ENCODE results near the gene EHBP1.
"Not testable (repeated sequence)": the region's sequence is repeated elsewhere in the genome, so short reads cannot be mapped to it uniquely, and the experiment has no call there.

EHBP1 gene

GRCh38 chr2:62968168-62968567 is 262.7 kb downstream of the EHBP1 start:
- FAIRE-seq: no peak

GRCh38 chr2:62968668-62969067 is 263.2 kb downstream of the EHBP1 start:
- no peak for FAIRE-seq

- no peak for FAIRE-seq
Measured at GRCh38 chr2:62971936-62972335, 266.4 kb downstream of the EHBP1 start.

GRCh38 chr2:62972601-62973000 is 267.1 kb downstream of the EHBP1 start:
- FAIRE-seq: no peak

- no peak for FAIRE-seq
Measured at GRCh38 chr2:62974999-62975398, 269.5 kb downstream of the EHBP1 start.

- no peak for FAIRE-seq
Measured at GRCh38 chr2:62991605-62992004, 286.1 kb downstream of the EHBP1 start.

GRCh38 chr2:62992561-62992960 is 287.0 kb downstream of the EHBP1 start:
- FAIRE-seq: no peak

GRCh38 chr2:62994206-62994605 is 288.7 kb downstream of the EHBP1 start:
- no peak for FAIRE-seq

GRCh38 chr2:62996534-62997186 is 291.1 kb downstream of the EHBP1 start:
- FAIRE-seq: no peak

GRCh38 chr2:62998949-62999348 is 293.4 kb downstream of the EHBP1 start:
- FAIRE-seq: no peak

GRCh38 chr2:62999905-63000304 is 294.4 kb downstream of the EHBP1 start:
- no peak for FAIRE-seq

- FAIRE-seq: no peak
Measured at GRCh38 chr2:63000801-63001200, 295.3 kb downstream of the EHBP1 start.

- no peak for FAIRE-seq
Measured at GRCh38 chr2:63001576-63001975, 296.1 kb downstream of the EHBP1 start.

GRCh38 chr2:63003351-63003750 is 297.8 kb downstream of the EHBP1 start:
- FAIRE-seq: peak; percentile 53

- FAIRE-seq: no peak
Measured at GRCh38 chr2:63007813-63008458, 302.4 kb downstream of the EHBP1 start.

GRCh38 chr2:63008838-63009237 is 303.3 kb downstream of the EHBP1 start:
- FAIRE-seq: no peak

GRCh38 chr2:63009490-63009889 is 304.0 kb downstream of the EHBP1 start:
- FAIRE-seq: no peak

- FAIRE-seq: peak; percentile 96
Measured at GRCh38 chr2:63012541-63012940, 307.0 kb downstream of the EHBP1 start.

GRCh38 chr2:63013438-63013837 is 307.9 kb downstream of the EHBP1 start:
- FAIRE-seq: no peak

- no peak for FAIRE-seq
Measured at GRCh38 chr2:63015389-63015788, 309.9 kb downstream of the EHBP1 start.

GRCh38 chr2:63018439-63018838 is 312.9 kb downstream of the EHBP1 start:
- FAIRE-seq: no peak

- not testable (repeated sequence) for FAIRE-seq
Measured at GRCh38 chr2:63019686-63020085, 314.2 kb downstream of the EHBP1 start.

GRCh38 chr2:63023444-63023843 is 317.9 kb downstream of the EHBP1 start:
- FAIRE-seq: no peak

GRCh38 chr2:63027220-63027619 is 321.7 kb downstream of the EHBP1 start:
- FAIRE-seq: no peak

GRCh38 chr2:63029058-63029457 is 323.5 kb downstream of the EHBP1 start:
- no peak for FAIRE-seq
